ENCODE data around the gene OVCH1.
"Not testable (repeated sequence)": the region's sequence is repeated elsewhere in the genome, so short reads cannot be mapped to it uniquely, and the experiment has no call there.

Gene OVCH1

GRCh38 chr12:29503283-29503682 lies 5.8 kb upstream of the OVCH1 start:
- no peak for DNase-seq

DNA sequence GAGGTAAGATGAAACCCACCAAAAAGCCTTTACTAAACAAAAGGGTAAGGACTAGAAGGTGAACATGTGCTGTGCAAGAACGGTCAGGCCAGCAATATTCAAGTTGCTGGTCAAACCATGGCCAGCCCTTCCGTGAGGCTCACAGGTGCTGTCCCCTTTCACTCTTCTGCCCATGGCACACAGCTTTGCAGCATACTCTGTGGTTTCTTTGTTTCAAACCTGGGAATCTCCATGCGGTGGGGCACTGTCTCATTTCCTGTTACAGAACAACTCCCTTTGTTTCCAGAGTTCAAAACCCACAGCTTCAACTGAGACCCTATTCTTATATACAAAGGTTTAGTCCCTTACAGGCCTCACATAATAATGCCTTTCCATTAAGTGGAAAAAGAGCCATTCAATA lies 1.7 kb upstream of the OVCH1 start:
- DNase-seq: no peak

DNA sequence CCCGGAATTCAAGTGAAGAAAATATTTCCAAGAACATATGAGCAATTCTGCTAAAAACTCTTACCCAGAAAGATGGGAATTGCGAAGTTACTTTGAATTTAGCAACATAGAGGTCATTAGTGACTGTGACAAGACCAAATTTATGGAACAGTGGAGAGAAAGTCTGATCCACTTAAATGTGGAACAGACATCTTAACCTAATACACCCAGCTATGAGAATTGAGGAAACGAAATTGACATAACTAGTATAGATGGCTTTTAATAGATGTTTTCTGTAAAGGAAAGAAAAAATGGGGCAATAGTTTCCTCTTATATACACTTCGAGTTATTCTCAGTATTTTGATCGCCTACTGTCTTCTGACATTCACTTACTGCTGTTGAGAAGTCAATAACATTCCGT lies 4.6 kb downstream of the OVCH1 start:
- no peak for DNase-seq

DNA sequence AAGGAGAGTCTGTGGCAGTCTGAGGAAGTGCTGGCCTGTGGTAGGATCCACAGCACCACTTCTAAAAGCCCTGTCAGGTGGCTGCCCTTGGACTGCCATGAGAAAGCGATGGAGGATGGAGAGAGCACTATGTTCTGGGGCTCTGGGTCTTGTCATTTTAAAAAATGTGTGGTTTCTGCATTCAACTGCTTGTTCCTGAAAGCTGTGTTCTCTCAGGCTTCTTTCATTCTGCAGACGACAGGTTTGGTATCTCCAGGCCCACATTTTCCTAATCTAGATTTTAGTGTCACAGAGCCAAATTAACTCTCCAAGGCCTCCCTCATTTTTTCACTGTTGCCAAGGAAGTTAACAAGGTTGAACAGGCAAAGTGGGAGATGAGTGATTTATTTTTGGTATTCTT lies 10.5 kb downstream of the OVCH1 start:
- DNase-seq: no peak

GRCh38 chr12:29463198-29463597 lies 34.3 kb downstream of the OVCH1 start:
- DNase-seq: peak; percentile 6

DNA sequence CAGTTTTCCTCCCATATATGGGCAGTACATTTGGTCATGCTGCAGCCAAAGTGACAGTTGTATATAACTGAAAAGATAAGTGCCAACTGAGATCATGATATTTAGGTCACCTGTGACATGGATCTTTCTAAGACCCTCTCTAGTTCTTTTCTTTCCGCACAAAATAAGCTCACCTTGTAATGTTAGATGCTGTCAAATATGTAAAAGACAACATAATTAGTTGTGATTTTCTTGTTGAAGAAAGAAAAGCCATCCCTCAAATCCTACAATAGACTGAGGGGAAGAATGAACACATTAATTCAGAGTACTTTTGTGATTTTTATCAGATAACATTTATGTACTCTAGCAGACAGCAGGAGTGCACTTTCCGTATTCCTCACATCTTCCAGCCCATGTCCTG lies 37.4 kb downstream of the OVCH1 start:
- no peak for DNase-seq

DNA sequence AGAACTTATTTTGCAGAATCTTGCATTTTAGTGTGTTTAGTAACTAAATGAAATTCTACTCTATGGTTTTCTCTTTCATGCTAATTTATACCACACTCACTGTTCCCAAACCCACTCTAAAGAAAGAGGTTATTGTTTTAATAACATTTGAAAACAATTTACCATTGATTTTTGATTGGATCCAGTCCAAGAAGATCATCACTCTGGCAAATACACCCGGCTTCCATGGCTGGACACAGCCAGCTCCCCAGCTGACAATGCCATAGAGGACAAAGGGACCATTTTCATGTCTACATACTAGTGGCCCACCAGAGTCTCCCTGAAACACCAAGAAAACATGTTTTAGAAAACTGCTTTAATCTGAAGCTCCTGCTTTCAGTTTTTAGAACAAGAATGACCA lies 42.4 kb downstream of the OVCH1 start:
- DNase-seq: no peak

GRCh38 chr12:29451888-29452287 lies 45.6 kb downstream of the OVCH1 start:
- DNase-seq: no peak

DNA sequence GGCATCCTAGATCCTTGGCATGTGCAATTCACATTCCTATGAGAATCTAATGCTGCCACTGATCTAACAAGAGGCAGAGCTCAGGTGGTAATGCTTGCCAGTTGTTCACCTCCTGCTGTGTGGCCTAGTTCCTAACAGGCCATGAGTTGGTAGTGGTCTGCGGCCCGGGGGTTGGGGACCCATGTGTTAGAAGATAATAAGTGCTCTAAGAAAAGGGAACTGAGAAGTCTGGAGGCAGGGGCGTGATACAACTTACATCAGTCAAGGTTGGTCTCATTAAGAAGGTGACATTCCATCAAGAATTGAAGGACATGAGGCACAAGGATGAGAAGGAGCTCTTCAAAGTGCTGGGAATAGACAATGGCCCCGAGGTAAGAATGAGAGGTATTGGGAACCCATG lies 49.3 kb downstream of the OVCH1 start:
- no peak for DNase-seq

GRCh38 chr12:29447285-29447975 lies 50.1 kb downstream of the OVCH1 start:
- no peak for DNase-seq

DNA sequence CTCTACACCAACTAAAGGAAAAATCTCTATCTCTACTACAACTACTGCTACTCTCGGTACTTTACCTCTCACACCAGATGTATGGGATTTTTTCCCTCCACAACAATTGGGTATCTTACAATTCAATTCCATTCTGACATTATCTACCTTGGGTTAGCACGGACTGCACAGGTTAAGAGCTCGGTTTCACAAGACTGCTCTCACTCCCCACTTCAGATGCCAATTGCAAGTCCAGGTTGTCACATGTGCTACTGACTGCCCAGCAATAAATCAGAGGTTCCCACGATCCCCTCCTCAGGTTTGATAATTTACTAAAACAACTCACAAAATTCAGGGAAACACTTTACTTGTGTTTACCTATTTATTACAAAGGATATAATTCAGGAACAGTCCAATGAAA lies 58.0 kb downstream of the OVCH1 start:
- no peak for DNase-seq

- DNase-seq: no peak
Observed at GRCh38 chr12:29438752-29439408, 58.6 kb downstream of the OVCH1 start.

- DNase-seq: no peak
Observed at GRCh38 chr12:29437575-29437974, 59.9 kb downstream of the OVCH1 start.

DNA sequence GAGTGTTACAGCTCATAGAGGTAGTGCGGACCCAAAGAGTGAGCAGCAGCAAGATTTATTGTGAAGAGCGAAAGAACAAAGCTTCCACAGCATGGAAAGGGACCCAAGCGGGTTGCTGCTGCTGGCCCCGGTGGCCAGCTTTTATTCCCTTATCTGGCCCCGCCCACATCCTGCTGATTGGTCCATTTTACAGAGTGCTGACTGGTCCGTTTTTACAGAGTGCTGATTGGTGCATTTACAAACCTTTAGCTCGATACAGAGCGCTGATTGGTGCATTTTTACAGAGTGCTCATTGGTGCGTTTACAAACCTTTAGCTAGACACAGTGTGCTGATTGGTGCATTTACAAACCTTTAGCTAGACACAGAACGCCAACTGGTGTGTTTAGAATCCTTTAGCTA lies 60.7 kb downstream of the OVCH1 start:
- not testable (repeated sequence) for DNase-seq

- DNase-seq: no peak
Observed at GRCh38 chr12:29431513-29431912, 66.0 kb downstream of the OVCH1 start.

DNA sequence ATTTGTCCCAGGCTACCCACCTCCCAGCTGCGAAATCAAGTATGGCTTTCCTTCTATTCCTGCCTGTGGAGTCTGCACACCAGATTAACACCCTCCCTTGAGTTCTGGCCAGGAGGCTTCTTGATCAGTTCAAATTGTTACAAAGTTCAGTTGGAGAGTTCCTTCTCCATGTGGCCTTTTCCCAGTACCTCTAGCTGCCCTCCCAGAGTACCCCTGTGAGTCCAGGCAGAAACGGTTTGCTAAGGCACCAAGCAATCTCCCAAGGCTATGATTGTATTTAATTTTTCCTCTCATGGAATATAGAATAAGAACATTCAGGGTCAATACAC lies 66.8 kb downstream of the OVCH1 start:
- DNase-seq: no peak

- DNase-seq: no peak
Observed at GRCh38 chr12:29429999-29430715, 67.3 kb downstream of the OVCH1 start.

DNA sequence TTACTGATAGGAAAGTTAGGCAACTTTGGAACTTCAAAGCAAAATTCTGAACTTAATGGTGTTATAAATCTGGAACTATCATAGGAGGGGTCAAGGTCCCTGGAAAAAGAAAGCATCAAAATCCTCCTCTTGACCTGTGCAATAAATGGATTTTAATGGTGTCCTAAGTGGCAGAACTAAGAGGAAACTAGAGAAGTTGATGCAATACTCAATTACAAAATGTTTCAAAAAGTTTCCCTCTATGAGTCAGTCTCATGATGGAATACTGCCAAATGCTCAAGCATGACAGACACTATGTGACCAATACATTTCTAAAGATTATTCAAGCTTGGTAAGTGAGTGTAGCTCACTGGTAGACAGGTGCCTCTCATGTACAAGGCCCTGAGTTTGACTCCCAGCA lies 68.9 kb downstream of the OVCH1 start:
- peak; percentile 93 to 95 for DNase-seq

GRCh38 chr12:29427964-29428363 lies 69.5 kb downstream of the OVCH1 start:
- peak; percentile 80 to 81 for DNase-seq

DNA sequence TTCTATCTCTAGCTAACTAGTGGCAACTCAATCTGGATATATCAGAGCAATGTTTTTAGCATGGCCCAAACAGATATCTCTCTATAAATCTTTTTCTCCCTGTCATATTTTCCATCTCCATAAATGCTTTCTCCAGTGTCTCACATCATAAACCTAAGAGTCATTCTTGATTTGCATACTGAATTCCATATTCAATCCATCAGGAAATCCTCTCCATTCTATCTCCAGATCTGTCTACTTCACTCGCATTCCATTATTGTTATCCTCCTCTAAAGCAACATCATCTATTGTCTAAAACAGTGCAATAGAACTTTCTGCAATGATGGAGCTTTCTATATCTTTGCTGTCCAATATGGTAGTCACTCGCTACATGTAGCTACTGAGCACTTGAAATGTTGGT lies 71.0 kb downstream of the OVCH1 start:
- no peak for DNase-seq

- DNase-seq: no peak
Observed at GRCh38 chr12:29425722-29426121, 71.8 kb downstream of the OVCH1 start.

DNA sequence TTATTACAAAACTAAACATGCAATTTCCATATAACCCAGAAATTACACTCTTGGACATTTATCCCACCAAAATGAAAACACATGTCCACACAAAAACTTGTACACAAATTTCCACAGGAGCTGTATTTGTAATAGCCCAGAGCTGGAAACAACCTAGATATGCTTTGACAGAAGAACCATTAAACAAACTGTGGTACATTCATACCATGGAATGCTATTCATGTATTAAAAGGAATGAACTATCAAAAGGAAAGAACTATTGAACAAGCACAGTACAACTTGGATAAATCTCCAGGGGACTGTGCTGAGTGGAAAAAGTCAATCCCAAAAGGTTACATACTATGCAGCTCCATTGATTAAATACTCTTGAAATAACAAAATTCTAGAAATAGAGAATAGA lies 80.7 kb downstream of the OVCH1 start:
- no peak for DNase-seq

DNA sequence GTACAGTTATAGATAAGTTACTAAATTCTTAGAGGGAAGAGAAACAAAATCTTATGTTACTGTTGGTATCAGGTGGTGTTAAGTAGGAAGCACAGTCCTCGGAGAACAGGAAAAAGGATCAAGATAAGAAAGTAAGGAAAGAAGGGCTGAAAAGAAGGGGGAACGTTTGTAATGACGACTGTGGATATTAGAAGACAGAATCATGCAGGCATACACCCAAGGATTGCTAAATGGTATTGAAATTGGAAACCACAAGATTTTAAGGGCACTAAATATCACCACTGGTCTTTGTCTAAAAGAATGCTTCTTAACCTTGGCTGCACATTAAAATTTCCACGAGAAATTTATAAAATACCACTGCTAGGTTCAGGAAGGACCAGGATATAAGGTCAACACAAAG lies 82.4 kb downstream of the OVCH1 start:
- no peak for DNase-seq

DNA sequence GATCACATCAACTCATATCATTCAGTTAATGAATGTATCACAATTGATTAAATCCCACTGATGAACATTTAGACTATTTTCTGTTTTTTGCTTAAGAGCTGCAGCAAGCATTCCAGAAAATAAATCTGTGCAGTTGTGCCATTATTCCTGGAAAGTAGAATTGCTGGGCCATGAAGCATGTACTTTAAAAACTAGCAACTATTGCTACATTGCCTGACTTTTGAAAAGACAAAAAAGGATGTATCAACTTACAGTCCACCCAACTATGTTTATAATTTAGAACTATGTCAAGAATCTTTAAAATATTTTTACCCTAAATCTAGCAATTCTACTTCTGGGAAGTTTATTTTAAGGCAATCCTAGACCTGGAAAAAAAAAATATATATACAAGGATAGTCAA lies 83.1 kb downstream of the OVCH1 start:
- no peak for DNase-seq

GRCh38 chr12:29405561-29405960 lies 91.9 kb downstream of the OVCH1 start:
- DNase-seq: no peak

Measured in AML-193 (cell line).